ENCODE results near the gene RPL32.
"Not testable (repeated sequence)": the region's sequence is repeated elsewhere in the genome, so short reads cannot be mapped to it uniquely, and the experiment has no call there.

Gene RPL32

GRCh38 chr3:12841149-12841969, at the start of gene RPL32:
TSS of gene RPL32 (minus strand) at chr3:12841565. CDS start at chr3:12840237, 1,328 bp downstream.
- DNase-seq (ENCODE audit: low read depth), result peak; percentile 57

- no peak for DNase-seq (ENCODE audit: low read depth)
Observed at GRCh38 chr3:12890610-12891390, 49.4 kb upstream of the RPL32 start.

- DNase-seq (ENCODE audit: low read depth), result no peak
Observed at GRCh38 chr3:12886736-12887135, 45.4 kb upstream of the RPL32 start.

- DNase-seq (ENCODE audit: low read depth), result no peak
Observed at GRCh38 chr3:12886106-12886679, 44.8 kb upstream of the RPL32 start.

GRCh38 chr3:12885583-12885930, 44.2 kb upstream of the RPL32 start:
- DNase-seq (ENCODE audit: low read depth), result no peak

GRCh38 chr3:12884790-12885582, 43.6 kb upstream of the RPL32 start:
- no peak for DNase-seq (ENCODE audit: low read depth)

GRCh38 chr3:12884186-12884680, 42.9 kb upstream of the RPL32 start:
- DNase-seq (ENCODE audit: low read depth), result no peak

- no peak for DNase-seq (ENCODE audit: low read depth)
Observed at GRCh38 chr3:12882336-12883310, 41.3 kb upstream of the RPL32 start.

- DNase-seq (ENCODE audit: low read depth), result not testable (repeated sequence)
Observed at GRCh38 chr3:12881858-12882257, 40.5 kb upstream of the RPL32 start.

GRCh38 chr3:12879191-12879815, 37.9 kb upstream of the RPL32 start:
- no peak for DNase-seq (ENCODE audit: low read depth)

GRCh38 chr3:12878758-12879157, 37.4 kb upstream of the RPL32 start:
- not testable (repeated sequence) for DNase-seq (ENCODE audit: low read depth)

GRCh38 chr3:12878141-12878574, 36.8 kb upstream of the RPL32 start:
- no peak for DNase-seq (ENCODE audit: low read depth)

- DNase-seq (ENCODE audit: low read depth), result no peak
Observed at GRCh38 chr3:12877040-12877439, 35.7 kb upstream of the RPL32 start.

GRCh38 chr3:12875857-12876836, 34.8 kb upstream of the RPL32 start:
- DNase-seq (ENCODE audit: low read depth), result no peak

- DNase-seq (ENCODE audit: low read depth), result no peak
Observed at GRCh38 chr3:12871404-12871983, 30.1 kb upstream of the RPL32 start.

GRCh38 chr3:12870942-12871341, 29.6 kb upstream of the RPL32 start:
- no peak for DNase-seq (ENCODE audit: low read depth)

- no peak for DNase-seq (ENCODE audit: low read depth)
Observed at GRCh38 chr3:12869035-12869621, 27.8 kb upstream of the RPL32 start.

All from stimulated activated CD8-positive, alpha-beta memory T cell treated with anti-CD3 and anti-CD28 coated beads, Interleukin-15, amount 100 ng/mL, for 24 hours (primary cell).